H1 (cell line): ENCODE measurements around the gene RPS19. TPM values are rescaled to one million over a fixed set of nuclear protein-coding genes. Genes with fewer than 3 reads are reported as not detected.

Experiments
- CTCF ChIA-PET: fragments of 300-600 bp; sonication (Branson Sonifier 250); formaldehyde crosslinking; loops from one replicate; lab custom pipeline; 2021; ENCODE audit not compliant: partially characterized antibody; lab: Charles Lee
- POLR2A ChIA-PET: fragments of 300-600 bp; sonication (Branson Sonifier 250); formaldehyde crosslinking; loops from one replicate; lab custom pipeline; 2021; ENCODE audit warnings: inconsistent platforms; ENCODE audit not compliant: partially characterized antibody; lab: Charles Lee
- DNase-seq, 2 experiments: peaks; one replicate each; pipeline versions ENCODE4 v3.0.0 to v3.0.0-alpha.2; 2010 to 2022; ENCODE audit warnings: low spot score in 2 of 2, low read depth in 1 of 2, mixed read lengths in 1 of 2
- FAIRE-seq: peaks from 2 replicates; lab custom pipeline; 2011; peaks lifted over from hg19 to GRCh38; lab: Jason Lieb, UNC
- H2AFZ ChIP-seq: 2 replicates; pipeline ENCODE4 v1.8.1; 2012; ENCODE audit warnings: low read length, inconsistent platforms
- H2AK5ac ChIP-seq: 2 replicates; pipeline ENCODE4 v1.6.1; 2013; ENCODE audit warnings: low read depth, low read length
- H2BK120ac ChIP-seq: replicated peaks from 2 replicates; pipeline ENCODE3; 2013; ENCODE audit warnings: low read depth, low read length, inconsistent platforms
- H2BK12ac ChIP-seq: 2 replicates; pipeline ENCODE4 v1.6.1; 2013; ENCODE audit warnings: low read depth, low read length
- H2BK15ac ChIP-seq: 2 replicates; pipeline ENCODE4 v1.6.1; 2013; ENCODE audit warnings: low read length
- H2BK20ac ChIP-seq: 2 replicates; pipeline ENCODE4 v1.6.1; 2013; ENCODE audit warnings: low read length
- H2BK5ac ChIP-seq: 2 replicates; pipeline ENCODE4 v1.6.1; 2013; ENCODE audit warnings: low read depth, low read length
- H3K14ac ChIP-seq: 2 replicates; pipeline ENCODE4 v1.6.1; 2013; ENCODE audit warnings: inconsistent platforms; ENCODE audit not compliant: insufficient read length
- H3K18ac ChIP-seq: 2 replicates; pipeline ENCODE4 v1.6.1; 2013; ENCODE audit warnings: low read length; ENCODE audit errors: extremely low read depth
- H3K23ac ChIP-seq: 2 replicates; pipeline ENCODE4 v1.6.1; 2013; ENCODE audit warnings: inconsistent platforms; ENCODE audit not compliant: insufficient read length
- H3K23me2 ChIP-seq: 2 replicates; pipeline ENCODE4 v1.6.1; 2013; ENCODE audit warnings: low read depth, low read length
- H3K27ac ChIP-seq: 2 replicates; pipeline ENCODE4 v1.6.1; 2011; ENCODE audit warnings: low read depth, low read length, inconsistent platforms
- H3K27me3 ChIP-seq, 4 experiments: replicated peaks in 1 of 4; 1 replicate in 1 of 4; 2 replicates in 3 of 4; pipeline versions ENCODE4 v1.6.1 to v1.8.1; 2011 to 2013; ENCODE audit warnings: low read length in 3 of 4, mild to moderate bottlenecking in 3 of 4, inconsistent platforms in 2 of 4, mixed read lengths in 2 of 4, moderate library complexity in 1 of 4; ENCODE audit not compliant: control insufficient read depth in 3 of 4, insufficient read depth in 3 of 4; ENCODE audit errors: extremely low read depth in 1 of 4
- H3K36me3 ChIP-seq, 4 experiments: 2 replicates each; pipeline versions ENCODE4 v1.6.1 to v1.8.1; 2011 to 2013; ENCODE audit warnings: mild to moderate bottlenecking in 4 of 4, low read length in 3 of 4, moderate library complexity in 2 of 4, control low read depth in 1 of 4, inconsistent platforms in 1 of 4; ENCODE audit not compliant: insufficient read depth in 4 of 4, control insufficient read depth in 2 of 4
- H3K4ac ChIP-seq: replicated peaks from 2 replicates; pipeline ENCODE3; 2013; ENCODE audit warnings: low read length, low read depth, mixed read lengths, inconsistent platforms; ENCODE audit not compliant: insufficient read length
- H3K4me1 ChIP-seq, 4 experiments: replicated peaks in 1 of 4; 1 replicate in 1 of 4; 2 replicates in 3 of 4; pipeline versions ENCODE4 v1.6.1 to v1.8.1; 2011 to 2013; ENCODE audit warnings: low read length in 3 of 4, inconsistent platforms in 2 of 4, mixed read lengths in 1 of 4; ENCODE audit not compliant: insufficient read depth in 4 of 4, control insufficient read depth in 3 of 4
- H3K4me2 ChIP-seq, 2 experiments: 2 replicates each; pipeline versions ENCODE4 v1.6.1 to v1.8.1; 2011 to 2013; ENCODE audit warnings: low read depth in 2 of 2, low read length in 2 of 2, control low read depth in 1 of 2, inconsistent platforms in 1 of 2, mild to moderate bottlenecking in 1 of 2; ENCODE audit not compliant: insufficient read depth in 1 of 2
- H3K4me3 ChIP-seq, 4 experiments: fragments of 200-600, 300-600 bp in 1 of 4; sonication (generic), shearing (Covaris generic), sonication (Bioruptor Twin) in 1 of 4; 2 replicates each; pipeline versions ENCODE4 v1.5.1 to v1.8.1; 2011 to 2016; ENCODE audit warnings: low read length in 4 of 4, low read depth in 3 of 4, control low read depth in 2 of 4, inconsistent platforms in 2 of 4, mild to moderate bottlenecking in 2 of 4, mixed read lengths in 1 of 4, moderate library complexity in 1 of 4; ENCODE audit not compliant: insufficient read depth in 2 of 4; ENCODE audit errors: extremely low read depth in 1 of 4
- H3K56ac ChIP-seq: replicated peaks from 2 replicates; pipeline ENCODE3; 2013; ENCODE audit warnings: low read depth, mild to moderate bottlenecking, mixed read lengths, low read length, inconsistent platforms; ENCODE audit not compliant: insufficient read length
- H3K79me1 ChIP-seq: 2 replicates; pipeline ENCODE4 v1.6.1; 2013; ENCODE audit warnings: low read depth, low read length, control low read depth
- H3K79me2 ChIP-seq, 2 experiments: 2 replicates each; pipeline versions ENCODE4 v1.6.1 to v1.8.1; 2012 to 2013; ENCODE audit warnings: low read length in 2 of 2, mild to moderate bottlenecking in 2 of 2, inconsistent platforms in 1 of 2; ENCODE audit not compliant: insufficient read depth in 2 of 2, control insufficient read depth in 1 of 2
- H3K9ac ChIP-seq, 4 experiments: replicated peaks in 1 of 4; 1 replicate in 1 of 4; 2 replicates in 3 of 4; pipeline versions ENCODE4 v1.6.1 to v1.8.1; 2011 to 2013; ENCODE audit warnings: low read depth in 3 of 4, low read length in 3 of 4, control low read depth in 2 of 4, mild to moderate bottlenecking in 2 of 4, moderate library complexity in 2 of 4, inconsistent platforms in 1 of 4; ENCODE audit errors: extremely low read depth in 1 of 4
- H3K9me3 ChIP-seq, 2 experiments: 2 replicates each; pipeline versions ENCODE4 v1.6.1 to v1.8.1; 2012 to 2013; ENCODE audit warnings: mild to moderate bottlenecking in 2 of 2, moderate library complexity in 2 of 2, control low read depth in 1 of 2, inconsistent platforms in 1 of 2, low read depth in 1 of 2, low read length in 1 of 2, mixed read lengths in 1 of 2; ENCODE audit not compliant: insufficient read depth in 2 of 2
- H4K20me1 ChIP-seq, 2 experiments: replicated peaks in 1 of 2; 2 replicates each; pipeline versions ENCODE3 to v1.8.1; 2011 to 2013; ENCODE audit warnings: inconsistent platforms in 2 of 2, low read length in 2 of 2, mild to moderate bottlenecking in 1 of 2; ENCODE audit not compliant: insufficient read depth in 2 of 2, control insufficient read depth in 1 of 2
- H4K5ac ChIP-seq: 2 replicates; pipeline ENCODE4 v1.6.1; 2013; ENCODE audit warnings: low read length, low read depth, mixed read lengths, inconsistent platforms; ENCODE audit not compliant: insufficient read length
- H4K8ac ChIP-seq: 2 replicates; pipeline ENCODE4 v1.8.0; 2013; ENCODE audit warnings: mild to moderate bottlenecking, moderate library complexity, low read length, inconsistent platforms; ENCODE audit not compliant: insufficient read depth; ENCODE audit errors: extremely low read depth
- H4K91ac ChIP-seq: replicated peaks from 2 replicates; pipeline ENCODE3; 2013; ENCODE audit warnings: low read length, mixed read lengths, inconsistent platforms; ENCODE audit not compliant: insufficient read length
- BACH1 ChIP-seq: IDR thresholded peaks from 2 replicates; pipeline ENCODE4 v1.6.1; 2012; ENCODE audit warnings: low read length, improper control_type of control experiment
- EGR1 ChIP-seq: IDR thresholded peaks from 2 replicates; pipeline ENCODE4 v1.6.1; 2011; ENCODE audit warnings: low read depth, low read length, borderline replicate concordance
- GABPA ChIP-seq: IDR thresholded peaks from 2 replicates; pipeline ENCODE4 v1.6.1; 2011; ENCODE audit warnings: mild to moderate bottlenecking, low read length, moderate library complexity, borderline replicate concordance; ENCODE audit not compliant: insufficient read depth
- POLR2A ChIP-seq, 2 experiments: IDR thresholded peaks; 1 replicate in 1 of 2; 2 replicates in 1 of 2; pipeline ENCODE4 v1.6.1; 2011; ENCODE audit warnings: low read depth in 2 of 2, low read length in 2 of 2, mild to moderate bottlenecking in 2 of 2; ENCODE audit errors: control extremely low read depth in 1 of 2
- POLR2AphosphoS5 ChIP-seq: IDR thresholded peaks from 2 replicates; pipeline ENCODE4 v1.6.1; 2011; ENCODE audit warnings: low read depth, low read length
- RFX5 ChIP-seq: IDR thresholded peaks from 2 replicates; pipeline ENCODE4 v1.6.1; 2011; ENCODE audit warnings: low read depth, low read length, improper control_type of control experiment, borderline replicate concordance
- SP4 ChIP-seq: IDR thresholded peaks from 2 replicates; pipeline ENCODE4 v1.6.1; 2012; ENCODE audit warnings: low read length, inconsistent platforms
- WGBS, 2 experiments: shearing (Covaris generic) in 1 of 2; methylation state at CpG; one replicate each; pipeline versions ENCODE4 v1.1.6 to v1.1.7; 2013 to 2015; ENCODE audit warnings: low lambda C conversion rate in 2 of 2, mixed read lengths in 2 of 2, inconsistent platforms in 1 of 2, low coverage in 1 of 2, missing lambda C conversion rate in 1 of 2; ENCODE audit not compliant: insufficient replicate concordance in 2 of 2, insufficient coverage in 1 of 2, insufficient read length in 1 of 2; ENCODE audit errors: extremely low coverage in 1 of 2, missing lambda C conversion rate in 1 of 2; 5-methylcytosine and 5-hydroxymethylcytosine counted together
- polyA plus RNA-seq, 7 experiments: library from polyadenylated mRNA; depleted of rRNA in 3 of 7; stranded (reverse) in 5 of 7; unstranded in 2 of 7; fragments of >200 nt in 5 of 7; fragments of 200-250 nt in 2 of 7; gene quantifications; 1 replicate in 5 of 7; 2 replicates in 1 of 7; 4 replicates in 1 of 7; pipeline versions ENCODE4 v1.2.1 to v1.2.3, GENCODE V29; 2011 to 2013; ENCODE audit warnings: missing spikeins in 2 of 7, mixed read lengths in 2 of 7
- total RNA-seq: library from RNA; stranded (reverse); fragmentation: NEBNext Ultra II Directional; extraction: Animal tissue kit (Norgen Biotek cat#: 25700); gene quantifications from 2 replicates; pipeline ENCODE4 v1.2.1, GENCODE V29; 2021

The RPS19 gene
- total and polyA plus RNA-seq, 2 of the 8 experiments (the other 6 are each of a cell fraction or from before 2014, with no cell fraction given): 2,817 to 5,751 TPM

GRCh38 chr19:41870401-41870873 lies 10.4 kb downstream of the RPS19 start:
- H3K79me2 ChIP-seq: peaks cover 0 to 22% of the 10 kb centered on the region in 2 experiments; a peak in 2 of 4 replicates
- H4K5ac ChIP-seq: no peak overlapping the region
- no peak overlapping the region for H2AFZ ChIP-seq
- H2BK15ac ChIP-seq: no peak overlapping the region
- no peak overlapping the region for H3K4me3 ChIP-seq
- no peak overlapping the region for H2BK12ac ChIP-seq
- peaks cover 28 to 61% (median 51%) of the 10 kb centered on the region in 4 experiments for H3K36me3 ChIP-seq
- ChIA-PET POLR2A (interaction anchor here (0.6 to 13.9 kb wide), 17 partner anchors 5 to 87 kb away, joined by 3 to 298 read pairs (median 6); partner anchors contain the start of genes ARHGEF1, ERFL, RABAC1 and RPS19), CTCF (interaction anchor here (1.5 to 5.0 kb wide), 3 partner anchors 8 to 87 kb away, joined by 3 to 33 read pairs (median 4); partner anchors contain the start of gene RABAC1)
- no peak overlapping the region for H4K91ac ChIP-seq
- no peaks in the 10 kb centered on the region for H3K27me3 ChIP-seq
- no peak overlapping the region for H3K56ac ChIP-seq
- H2BK120ac ChIP-seq: no peak overlapping the region
- no peak overlapping the region for H4K8ac ChIP-seq
- no peak overlapping the region for H3K14ac ChIP-seq
- TF ChIP-seq EGR1 (no peak), SP4 (no peak), POLR2AphosphoS5 (peak; percentile 72; the same call in 1 of the 2 replicates), POLR2A (IDR thresholded peaks at IDR 0.05; ENCODE audit: control extremely low read depth in 1 of 2, low read depth in 2 of 2, low read length in 2 of 2) (peak; percentile 49 to 70), BACH1 (no peak), RFX5 (no peak), GABPA (no peak)
- H2BK5ac ChIP-seq: no peak overlapping the region
- no peak overlapping the region for H2BK20ac ChIP-seq
- no peak overlapping the region for H3K23ac ChIP-seq
- H3K4me1 ChIP-seq: peaks cover 0 to 2% (median under 1%) of the 10 kb centered on the region in 4 experiments; a peak in 3 of 7 replicates
- no peak overlapping the region for H3K4ac ChIP-seq
- 84% methylated on average over 3 of the region's 3 CpGs; no CpG with 5 or more reads in 1 of the 2 experiments for WGBS, 2 experiments
- H3K18ac ChIP-seq: no peak overlapping the region
- H3K23me2 ChIP-seq: no peaks in the 10 kb centered on the region
- peaks cover 9% of the 10 kb centered on the region for H3K79me1 ChIP-seq
- DNase-seq (no peak), FAIRE-seq (no peak)
- H2AK5ac ChIP-seq: no peak overlapping the region
- H3K9ac ChIP-seq: no peak overlapping the region
- H4K20me1 ChIP-seq: peaks cover 28 to 36% of the 10 kb centered on the region in 2 experiments
- H3K27ac ChIP-seq: no peak overlapping the region
- H3K4me2 ChIP-seq: no peak overlapping the region
- H3K9me3 ChIP-seq: no peaks in the 10 kb centered on the region
